ENCODE data around the gene COL27A1.

- no peak for TF ChIP-seq FOXJ3 (CRISPR knock-in tag; IDR thresholded peaks at IDR 0.05)
- TF ChIP-seq CTCF (IDR thresholded peaks at IDR 0.05), result no peak
- no peak for TF ChIP-seq RFX5 (IDR thresholded peaks at IDR 0.05; ENCODE audit: low read length)
- TF ChIP-seq YY1 (IDR thresholded peaks at IDR 0.05; ENCODE audit: low read depth), result no peak
Measured at GRCh38 chr9:114131808-114132549, 23.4 kb upstream of the COL27A1 start.
